Umbilical cord (tissue), 2 donors: ENCODE data around the gene MUCL3. TPM values are rescaled to one million over a fixed set of nuclear protein-coding genes. Genes with fewer than 3 reads are reported as not detected.
"Not testable (repeated sequence)": the region's sequence is repeated elsewhere in the genome, so short reads cannot be mapped to it uniquely, and the experiment has no call there.

Experiments used
- DNase-seq: peaks from one replicate; pipeline ENCODE4 v3.0.0-alpha.2; 2015; ENCODE audit warnings: low spot score
- total RNA-seq: library from RNA; depleted of rRNA; stranded (reverse); fragments of >200 nt; gene quantifications from one replicate; pipeline ENCODE4 v1.2.3, GENCODE V29; 2014; ENCODE audit warnings: low replicate concordance; ENCODE audit not compliant: insufficient read depth

Gene MUCL3
- total RNA-seq, 1 donor from 2014 or later = 2.4 TPM

GRCh38 chr6:30910473-30910872 is 30.3 kb upstream of the MUCL3 start:
- DNase-seq = not testable (repeated sequence)

- DNase-seq = no peak
These were observed 27.8 kb upstream of the MUCL3 start for GRCh38 chr6:30912746-30913520.

GRCh38 chr6:30913721-30914075 is 27.1 kb upstream of the MUCL3 start:
- DNase-seq = no peak

- peak; percentile 96 for DNase-seq
These were observed 26.5 kb upstream of the MUCL3 start, which contains the start of gene VARS2 for GRCh38 chr6:30914076-30914853. Gene VARS2, plus strand, starts transcription at chr6:30914238. Its CDS starts 599 bp downstream, at chr6:30914837.

GRCh38 chr6:30914854-30915590 is 25.8 kb upstream of the MUCL3 start:
- DNase-seq = no peak

- DNase-seq = peak; percentile 83
These were observed 25.2 kb upstream of the MUCL3 start for GRCh38 chr6:30915591-30915946.

GRCh38 chr6:30917041-30917440 is 23.7 kb upstream of the MUCL3 start:
- DNase-seq = no peak

- no peak for DNase-seq
These were observed 23.3 kb upstream of the MUCL3 start for GRCh38 chr6:30917487-30917886.

- no peak for DNase-seq
These were observed 22.1 kb upstream of the MUCL3 start for GRCh38 chr6:30918670-30919069.

- no peak for DNase-seq
These were observed 18.3 kb upstream of the MUCL3 start for GRCh38 chr6:30922447-30922852.

GRCh38 chr6:30924040-30924627 is 16.6 kb upstream of the MUCL3 start:
- not testable (repeated sequence) for DNase-seq

GRCh38 chr6:30926644-30927043 is 14.1 kb upstream of the MUCL3 start:
- DNase-seq = no peak

- not testable (repeated sequence) for DNase-seq
These were observed 13.7 kb upstream of the MUCL3 start for GRCh38 chr6:30927080-30927479.

- DNase-seq = no peak
These were observed 12.1 kb upstream of the MUCL3 start for GRCh38 chr6:30928677-30929076.

GRCh38 chr6:30930506-30930905 is 10.3 kb upstream of the MUCL3 start:
- DNase-seq = no peak

- DNase-seq = no peak
These were observed 9.5 kb upstream of the MUCL3 start for GRCh38 chr6:30931272-30931671.

- no peak for DNase-seq
These were observed 8.7 kb upstream of the MUCL3 start, which contains the start of gene SFTA2 for GRCh38 chr6:30931969-30932645. Gene SFTA2, minus strand, starts transcription at chr6:30932170. Its CDS starts 74 bp downstream, at chr6:30932096.

GRCh38 chr6:30932665-30933365 is 8.0 kb upstream of the MUCL3 start:
- no peak for DNase-seq

- DNase-seq = no peak
These were observed 5.8 kb upstream of the MUCL3 start for GRCh38 chr6:30935018-30935417.

- DNase-seq = no peak
These were observed 3.5 kb upstream of the MUCL3 start for GRCh38 chr6:30937265-30937664.

GRCh38 chr6:30938730-30939129 is 2.0 kb upstream of the MUCL3 start:
- no peak for DNase-seq
